Activated T-cell treated with anti-CD3 and anti-CD28 coated beads, Interleukin-2, amount 50 U/mL, for 4 hours (primary cell): ENCODE results near the gene ISG15. TPM values are rescaled to one million over a fixed set of nuclear protein-coding genes. Genes with fewer than 3 reads are reported as not detected.
"Not testable (repeated sequence)": the region's sequence is repeated elsewhere in the genome, so short reads cannot be mapped to it uniquely, and the experiment has no call there.

Experiments used
- ATAC-seq, 2 donors: fragments of 200-7000 bp; cut with Tn5 transposase; one replicate each; pipeline ENCODE4 v1.10.0; 2021
- DNase-seq: peaks from one replicate; pipeline ENCODE4 v3.0.0-alpha.2; 2020
- H3K27me3 Mint-ChIP-seq: one replicate; pipeline ENCODE4 v1.8.0; 2021; ENCODE audit warnings: low read depth, mixed read lengths
- H3K36me3 Mint-ChIP-seq: one replicate; pipeline ENCODE4 v1.8.0; 2022; ENCODE audit warnings: mixed read lengths; ENCODE audit not compliant: insufficient read depth
- H3K4me1 Mint-ChIP-seq: one replicate; pipeline ENCODE4 v1.8.0; 2021; ENCODE audit warnings: low read depth, mixed read lengths
- H3K4me3 Mint-ChIP-seq: one replicate; pipeline ENCODE4 v1.8.0; 2021; ENCODE audit warnings: mild to moderate bottlenecking, moderate library complexity, mixed read lengths
- H3K9me3 Mint-ChIP-seq: one replicate; pipeline ENCODE4 v1.8.0; 2021; ENCODE audit warnings: mixed read lengths
- total RNA-seq, 3 donors: library from RNA; stranded (reverse); gene quantifications; one replicate each; pipeline ENCODE4 v1.2.1, GENCODE V29; 2021

Gene ISG15
- total RNA-seq, 3 donors from 2014 or later = 22.3 to 23.7 (median 22.9) TPM

DNA sequence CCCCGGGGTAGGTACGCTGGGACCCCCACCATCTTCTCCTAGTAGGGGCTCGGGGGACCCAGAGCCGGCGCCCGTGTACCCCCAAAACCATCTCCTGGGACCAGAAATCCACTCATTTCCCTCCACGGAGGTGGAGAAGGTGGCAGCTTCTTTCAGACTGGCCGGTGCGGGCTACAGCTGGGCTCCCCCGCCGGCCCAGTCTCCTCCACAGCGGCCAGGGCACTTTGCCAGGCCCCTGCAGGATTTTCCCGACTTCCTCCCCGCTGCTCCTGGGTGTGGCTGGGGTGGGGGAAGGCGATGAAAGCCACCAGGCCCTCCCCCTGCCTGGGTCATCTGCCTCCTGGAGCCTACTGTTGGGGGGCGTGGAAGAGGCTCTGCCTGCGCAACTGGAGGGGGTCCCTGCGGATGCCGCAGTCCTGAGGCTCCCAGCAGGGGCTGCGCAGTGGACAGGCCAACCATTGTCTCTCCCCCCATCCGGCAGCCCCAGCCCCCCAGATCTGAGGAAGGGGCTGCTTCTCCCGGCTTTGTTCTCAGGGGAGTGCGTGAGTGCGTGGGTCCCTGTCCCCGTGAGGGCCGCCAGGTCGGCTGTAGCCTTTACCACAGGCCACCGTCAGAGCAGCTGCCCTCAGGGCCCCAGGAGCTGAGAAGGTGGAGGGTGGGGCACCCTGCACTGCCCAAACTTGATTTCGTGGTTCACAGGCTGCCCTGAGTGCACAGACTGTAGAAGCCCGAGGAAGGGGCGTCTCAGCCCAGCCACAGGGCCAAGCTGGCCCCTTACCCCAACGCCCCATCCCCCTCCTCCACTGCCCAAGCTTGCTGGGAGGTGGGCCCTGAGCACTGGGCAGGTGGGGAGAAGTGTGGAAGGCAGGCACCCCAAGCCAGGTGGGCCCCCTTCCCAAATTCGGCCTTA is 8.0 kb downstream of the ISG15 start:
- Mint-ChIP-seq H3K27me3 (no peaks in the 10 kb centered on the region), H3K4me1 (peaks cover 10% of the 10 kb centered on the region), H3K36me3 (peaks cover 2% of the 10 kb centered on the region), H3K9me3 (no peaks in the 10 kb centered on the region), H3K4me3 (peak overlapping the region; percentile 42)
- DNase-seq = no peak
- ATAC-seq = no peak

DNA sequence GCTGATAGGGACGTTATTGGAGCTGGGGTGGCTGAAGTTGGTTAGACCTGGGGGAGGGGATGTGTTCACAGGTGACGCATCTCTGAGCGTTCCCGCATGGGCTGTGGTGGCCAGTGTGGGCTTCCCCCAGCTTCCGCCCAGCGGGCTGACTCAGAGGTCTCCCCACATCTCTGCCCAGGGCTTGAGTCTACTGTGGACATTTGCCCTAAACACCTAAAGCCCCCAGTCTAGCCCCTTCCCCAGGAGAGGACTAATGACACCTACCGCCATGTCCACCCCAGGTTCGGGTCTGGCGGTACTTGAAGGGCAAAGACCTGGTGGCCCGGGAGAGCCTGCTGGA is 8.6 kb downstream of the ISG15 start:
- H3K36me3 Mint-ChIP-seq = peaks cover 2% of the 10 kb centered on the region
- ATAC-seq (no peak), DNase-seq (no peak)
- H3K9me3 Mint-ChIP-seq = no peaks in the 10 kb centered on the region
- H3K4me1 Mint-ChIP-seq = peaks cover 10% of the 10 kb centered on the region
- H3K27me3 Mint-ChIP-seq = no peaks in the 10 kb centered on the region
- no peak overlapping the region for H3K4me3 Mint-ChIP-seq

DNA sequence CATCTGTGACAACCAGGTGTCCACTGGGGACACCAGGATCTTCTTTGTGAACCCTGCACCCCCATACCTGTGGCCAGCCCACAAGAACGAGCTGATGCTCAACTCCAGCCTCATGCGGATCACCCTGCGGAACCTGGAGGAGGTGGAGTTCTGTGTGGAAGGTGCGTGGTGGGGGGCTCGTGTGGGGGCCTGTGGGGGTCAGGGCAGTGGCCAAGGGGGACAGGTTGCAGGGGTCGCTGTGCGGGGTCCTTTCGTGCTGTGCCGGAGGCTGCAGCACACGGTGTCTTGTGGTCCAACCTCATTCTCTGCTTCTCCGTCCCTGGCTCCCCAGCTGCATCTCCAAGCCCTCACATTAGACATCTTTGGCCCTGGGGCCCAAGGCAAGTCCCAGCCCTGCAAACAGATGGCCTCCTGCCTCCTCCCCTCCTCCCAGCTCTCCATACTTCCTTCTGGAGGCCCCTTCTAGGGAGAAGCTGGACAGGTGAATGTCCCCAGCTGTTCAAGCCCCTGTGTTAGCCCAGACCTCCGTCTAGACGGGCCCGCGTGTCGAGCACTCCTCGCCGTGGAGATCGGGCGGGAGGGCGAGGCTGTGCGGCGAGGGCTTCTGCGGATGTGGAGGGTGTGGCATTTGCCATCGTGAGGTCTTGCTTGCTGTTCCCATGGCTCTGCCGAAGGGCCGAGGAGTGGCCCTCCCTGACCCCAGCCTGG is 9.2 kb downstream of the ISG15 start:
- no peaks in the 10 kb centered on the region for H3K36me3 Mint-ChIP-seq
- no peak for ATAC-seq
- H3K9me3 Mint-ChIP-seq = no peaks in the 10 kb centered on the region
- H3K4me1 Mint-ChIP-seq = peaks cover 5% of the 10 kb centered on the region
- H3K4me3 Mint-ChIP-seq = no peak overlapping the region
- DNase-seq = no peak
- peaks cover 2% of the 10 kb centered on the region for H3K27me3 Mint-ChIP-seq

DNA sequence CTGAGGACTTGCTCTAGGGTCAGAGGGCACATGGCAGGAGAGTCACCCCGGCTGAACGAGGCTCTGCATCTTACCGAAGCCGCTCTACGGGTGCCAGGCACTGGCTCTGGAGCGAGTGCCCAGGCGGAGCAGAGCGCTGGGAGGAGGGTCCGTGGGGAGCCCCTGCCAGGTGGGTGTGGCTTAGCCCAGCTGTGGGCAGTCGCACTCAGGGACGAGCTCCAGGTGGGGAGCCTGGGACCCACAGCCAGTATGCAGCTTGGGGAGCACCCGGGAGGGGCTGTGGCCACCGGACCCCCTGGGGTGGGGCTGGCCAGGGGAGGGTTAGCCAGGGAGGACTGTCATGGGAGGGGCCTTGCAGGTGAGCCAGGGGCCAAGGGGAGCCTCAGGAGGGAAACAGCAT is 10.4 kb downstream of the ISG15 start:
- H3K36me3 Mint-ChIP-seq = no peaks in the 10 kb centered on the region
- no peak overlapping the region for H3K4me3 Mint-ChIP-seq
- peaks cover 5% of the 10 kb centered on the region for H3K4me1 Mint-ChIP-seq
- DNase-seq = no peak
- H3K27me3 Mint-ChIP-seq = peaks cover 2% of the 10 kb centered on the region
- ATAC-seq = no peak
- no peaks in the 10 kb centered on the region for H3K9me3 Mint-ChIP-seq

DNA sequence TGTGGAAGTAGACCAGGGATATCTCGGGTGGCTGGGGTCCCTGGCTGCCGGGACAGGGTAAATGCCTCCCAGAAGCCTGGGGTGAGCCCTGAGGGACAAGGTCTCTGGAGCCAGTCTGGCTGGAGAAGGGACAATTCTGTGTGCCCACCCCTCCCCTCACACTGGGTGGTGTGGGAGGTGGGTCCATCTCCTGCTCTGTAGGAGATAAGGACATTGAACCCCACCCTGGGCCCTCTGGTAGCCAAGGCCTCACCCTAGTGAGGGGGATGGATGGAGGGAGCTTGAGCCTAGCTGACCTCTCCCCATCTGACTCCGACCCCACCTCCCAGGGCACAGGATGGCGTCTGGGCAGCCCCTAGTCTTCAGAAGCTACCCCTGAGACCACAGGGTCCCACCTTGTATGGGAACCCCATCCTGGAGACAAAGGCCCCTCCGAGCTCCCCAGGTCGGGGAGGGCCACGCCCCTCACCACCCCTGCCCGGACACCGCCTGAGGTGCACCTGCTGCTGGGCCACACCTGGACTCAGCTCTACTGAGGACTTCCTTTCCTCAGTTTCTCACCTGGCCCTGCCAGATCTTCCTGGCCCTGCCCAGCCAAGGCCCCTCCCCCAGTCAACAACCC is 11.0 kb downstream of the ISG15 start:
- no peaks in the 10 kb centered on the region for H3K9me3 Mint-ChIP-seq
- H3K4me3 Mint-ChIP-seq = no peak overlapping the region
- ATAC-seq = no peak
- DNase-seq = no peak
- peaks cover 2% of the 10 kb centered on the region for H3K27me3 Mint-ChIP-seq
- H3K4me1 Mint-ChIP-seq = peaks cover 1% of the 10 kb centered on the region
- H3K36me3 Mint-ChIP-seq = no peaks in the 10 kb centered on the region

DNA sequence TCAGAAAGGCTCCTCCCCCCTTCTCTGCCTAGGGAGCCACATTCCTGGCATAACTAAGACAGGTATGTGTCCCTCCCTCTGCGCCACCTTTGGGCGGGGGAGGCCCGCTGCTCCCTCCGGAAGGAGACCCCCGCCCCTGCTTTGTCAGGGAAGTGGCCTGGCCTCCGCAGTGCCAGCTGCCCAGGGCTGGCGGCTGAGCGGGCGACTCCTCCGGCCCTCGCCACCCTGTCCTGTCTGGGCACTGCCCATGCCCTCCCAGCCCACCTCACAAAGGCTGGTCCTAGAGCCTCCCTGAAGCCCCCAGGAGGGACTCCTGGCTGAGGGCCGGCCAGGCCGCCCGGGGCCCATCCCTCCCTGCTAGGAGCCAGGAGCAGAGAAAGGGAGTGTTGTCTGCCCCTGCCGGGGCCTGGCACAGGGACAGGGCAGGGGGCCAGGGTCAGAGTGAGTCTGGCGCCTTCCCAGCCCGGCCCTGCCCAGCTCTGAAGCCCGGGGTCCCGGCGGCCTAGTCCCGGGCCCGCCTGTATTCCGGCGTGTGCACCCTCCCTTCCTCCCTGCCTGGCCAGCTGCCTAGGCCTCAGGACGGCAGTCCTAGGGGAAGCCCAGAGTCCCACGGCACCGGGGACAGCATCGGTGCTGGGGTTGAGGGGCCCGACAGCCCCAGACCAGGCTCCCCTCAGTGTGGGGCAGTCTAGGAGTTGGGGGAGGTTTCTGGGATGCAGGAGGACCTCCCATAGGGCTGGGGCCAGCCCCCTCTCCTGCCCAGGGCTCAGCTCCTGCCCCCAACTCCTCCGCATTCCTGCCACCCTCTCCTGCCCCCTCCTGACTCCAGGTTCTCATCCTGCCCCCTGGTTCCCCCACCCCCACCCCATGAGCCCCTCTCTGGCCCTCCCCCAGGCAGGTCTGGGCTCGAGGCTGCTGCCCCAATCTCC is 11.7 kb downstream of the ISG15 start:
- H3K9me3 Mint-ChIP-seq = no peaks in the 10 kb centered on the region
- peaks cover 2% of the 10 kb centered on the region for H3K27me3 Mint-ChIP-seq
- peaks cover 1% of the 10 kb centered on the region for H3K4me1 Mint-ChIP-seq

DNA sequence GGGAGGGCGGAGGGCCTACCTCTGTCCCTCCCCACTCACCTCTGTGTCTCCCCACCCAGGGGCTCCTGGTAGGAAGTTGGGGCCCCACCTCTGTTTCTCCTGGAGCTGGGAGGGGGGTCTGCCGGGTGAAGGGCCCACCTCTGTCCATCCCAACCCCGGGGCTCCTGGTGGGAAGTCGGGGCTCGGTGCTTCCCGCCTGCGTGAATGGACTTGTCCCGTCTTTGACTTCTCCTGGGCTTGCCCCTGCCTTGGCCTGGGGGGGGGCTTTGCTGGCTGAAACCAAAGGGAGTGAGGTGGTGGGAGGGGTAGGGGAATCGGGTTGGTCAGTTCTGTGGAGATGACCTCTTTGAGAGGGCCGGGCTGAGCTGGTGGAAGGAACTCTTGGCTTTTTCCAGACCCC is 12.4 kb downstream of the ISG15 start:
- Mint-ChIP-seq H3K36me3 (no peaks in the 10 kb centered on the region), H3K27me3 (peaks cover 2% of the 10 kb centered on the region), H3K4me3 (no peak overlapping the region), H3K4me1 (peaks cover 1% of the 10 kb centered on the region), H3K9me3 (no peaks in the 10 kb centered on the region)
- ATAC-seq (no peak), DNase-seq (no peak)

More for the DNA sequence above, 11.7 kb downstream of the ISG15 start:
- DNase-seq = no peak
- Mint-ChIP-seq H3K36me3 (no peaks in the 10 kb centered on the region), H3K4me3 (no peak overlapping the region)
- ATAC-seq = no peak

DNA sequence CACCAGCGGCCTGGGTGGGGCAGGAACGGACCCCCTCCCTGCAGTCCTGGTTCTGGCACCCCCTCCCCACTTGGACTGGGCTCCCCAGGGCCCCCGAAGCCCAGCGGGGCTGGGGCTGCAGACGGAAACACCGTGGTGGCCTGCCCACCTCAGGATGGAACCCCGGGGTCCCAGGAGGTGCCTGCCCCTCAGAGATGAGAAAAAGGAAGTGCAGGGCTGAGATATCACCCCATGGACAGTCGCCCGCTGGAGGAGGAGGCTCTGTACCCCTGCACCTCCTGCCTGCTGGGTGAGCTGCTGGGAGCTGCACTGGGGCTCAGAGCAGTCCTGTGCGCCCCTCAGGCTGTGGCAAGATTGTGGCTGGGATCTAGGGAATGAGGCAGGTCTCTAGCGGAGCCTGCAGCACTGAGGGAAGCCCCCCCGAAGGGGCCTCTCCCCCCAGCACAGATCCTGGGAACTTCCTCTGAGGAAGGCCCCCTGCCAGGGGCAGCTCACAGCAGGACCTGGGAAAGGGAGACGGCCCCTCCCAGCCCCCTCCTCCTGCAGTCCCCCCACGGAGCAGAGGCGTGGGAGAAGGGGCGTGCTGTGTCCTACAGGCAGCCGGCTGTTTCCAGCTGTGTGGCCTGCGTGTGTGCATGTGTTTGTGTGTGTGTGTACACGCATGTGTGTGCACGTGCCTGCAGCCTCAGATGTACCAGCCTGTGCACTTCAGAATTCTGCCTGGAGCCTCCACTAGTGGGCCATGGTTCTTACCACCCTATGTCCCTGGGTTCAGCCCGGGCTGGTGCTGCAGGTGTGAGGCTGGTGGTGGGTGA is 13.5 kb downstream of the ISG15 start:
- no peak for DNase-seq
- Mint-ChIP-seq H3K4me3 (no peak overlapping the region), H3K36me3 (no peaks in the 10 kb centered on the region), H3K4me1 (no peaks in the 10 kb centered on the region), H3K27me3 (peaks cover 4% of the 10 kb centered on the region), H3K9me3 (no peaks in the 10 kb centered on the region)
- no peak for ATAC-seq

DNA sequence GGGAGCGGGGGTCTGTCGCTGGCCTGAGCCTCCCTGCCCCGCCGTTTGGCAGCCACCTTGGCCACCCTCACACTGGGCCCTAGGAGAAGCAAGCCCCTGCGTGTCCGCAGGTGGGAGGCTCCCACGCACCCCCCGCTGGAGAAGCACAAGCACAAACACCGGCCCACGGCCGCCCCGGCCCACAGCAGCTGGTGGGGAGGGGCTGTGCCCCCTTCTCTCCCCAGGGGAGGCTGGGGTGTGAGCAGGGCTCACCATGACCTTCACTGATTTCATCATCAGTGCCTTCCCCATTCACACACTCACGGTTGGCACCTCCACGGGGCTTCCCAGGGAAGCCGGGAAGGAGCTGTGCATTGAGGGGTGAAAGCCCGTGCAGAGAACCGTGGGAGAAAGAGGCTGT is 14.5 kb downstream of the ISG15 start:
- no peaks in the 10 kb centered on the region for H3K36me3 Mint-ChIP-seq
- no peaks in the 10 kb centered on the region for H3K9me3 Mint-ChIP-seq
- H3K4me1 Mint-ChIP-seq = peaks cover 7% of the 10 kb centered on the region
- ATAC-seq (no peak), DNase-seq (no peak)
- no peak overlapping the region for H3K4me3 Mint-ChIP-seq
- peaks cover 13% of the 10 kb centered on the region for H3K27me3 Mint-ChIP-seq

DNA sequence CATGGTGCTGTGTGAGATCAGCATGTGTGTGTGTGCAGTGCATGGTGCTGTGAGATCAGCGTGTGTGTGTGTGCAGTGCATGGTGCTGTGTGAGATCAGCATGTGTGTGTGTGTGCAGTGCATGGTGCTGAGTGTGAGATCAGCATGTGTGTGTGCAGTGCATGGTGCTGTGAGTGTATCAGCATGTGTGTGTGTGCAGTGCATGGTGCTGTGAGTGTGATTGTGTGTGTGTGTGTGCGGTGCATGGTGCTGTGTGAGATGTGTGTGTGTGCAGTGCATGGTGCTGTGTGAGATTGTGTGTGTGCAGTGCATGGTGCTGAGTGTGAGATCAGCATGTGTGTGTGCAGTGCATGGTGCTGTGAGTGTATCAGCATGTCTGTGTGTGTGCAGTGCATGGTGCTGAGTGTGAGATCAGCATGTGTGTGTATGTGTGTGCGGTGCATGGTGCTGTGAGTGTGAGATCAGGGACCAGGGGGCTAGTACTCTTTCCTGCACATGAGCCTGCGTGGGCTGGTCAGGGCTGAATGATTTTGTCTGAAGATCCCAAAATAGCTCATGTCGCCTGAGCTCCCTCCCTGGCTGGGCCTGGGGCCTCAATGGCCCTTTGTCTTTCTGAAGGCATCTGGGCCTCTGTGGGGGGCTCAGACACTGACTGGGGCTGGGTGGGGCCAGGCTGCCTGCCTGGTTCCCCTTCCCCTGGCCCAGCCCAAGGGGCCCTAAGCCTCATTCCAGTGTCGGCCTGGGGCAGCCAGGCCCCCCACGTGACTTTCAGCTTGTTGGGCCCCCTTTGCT is 17.8 kb downstream of the ISG15 start:
- not testable (repeated sequence) for H3K36me3 Mint-ChIP-seq, DNase-seq, H3K4me3 Mint-ChIP-seq, ATAC-seq, H3K4me1 Mint-ChIP-seq, H3K9me3 Mint-ChIP-seq
- peaks cover 20% of the 10 kb centered on the region for H3K27me3 Mint-ChIP-seq

DNA sequence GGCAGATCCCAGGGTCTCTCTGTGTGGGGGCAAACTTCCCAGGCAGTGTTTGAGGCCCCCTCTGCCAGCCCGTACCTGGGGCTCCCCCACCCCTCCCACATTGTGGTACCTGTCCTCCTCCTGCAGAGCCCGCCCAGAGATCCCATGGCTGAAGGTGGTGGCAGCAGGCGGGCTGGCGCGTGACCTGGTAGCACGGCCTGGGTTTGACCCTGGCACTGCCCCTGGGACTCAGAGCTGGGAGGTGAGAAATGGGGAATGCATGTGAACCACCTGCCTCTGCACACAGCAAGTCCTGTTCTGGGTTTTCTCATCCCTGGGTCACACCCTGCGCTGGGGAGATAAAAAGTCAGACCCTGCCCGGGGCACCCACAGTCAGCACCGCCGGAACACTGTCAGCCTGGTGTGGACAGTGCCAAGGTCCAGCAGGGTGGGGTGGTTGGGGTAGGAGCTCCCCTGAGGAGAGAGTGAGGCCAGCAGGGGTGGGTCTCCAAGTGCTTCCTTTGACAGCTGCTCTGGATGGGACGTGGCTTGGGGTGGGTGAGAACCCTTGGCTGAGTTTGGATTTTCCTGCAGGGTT is 18.4 kb downstream of the ISG15 start:
- no peaks in the 10 kb centered on the region for H3K36me3 Mint-ChIP-seq
- ATAC-seq = no peak
- H3K4me1 Mint-ChIP-seq = peaks cover 7% of the 10 kb centered on the region
- no peak for DNase-seq
- peak overlapping the region; percentile 64 for H3K4me3 Mint-ChIP-seq
- peaks cover 26% of the 10 kb centered on the region for H3K27me3 Mint-ChIP-seq
- H3K9me3 Mint-ChIP-seq = no peaks in the 10 kb centered on the region

DNA sequence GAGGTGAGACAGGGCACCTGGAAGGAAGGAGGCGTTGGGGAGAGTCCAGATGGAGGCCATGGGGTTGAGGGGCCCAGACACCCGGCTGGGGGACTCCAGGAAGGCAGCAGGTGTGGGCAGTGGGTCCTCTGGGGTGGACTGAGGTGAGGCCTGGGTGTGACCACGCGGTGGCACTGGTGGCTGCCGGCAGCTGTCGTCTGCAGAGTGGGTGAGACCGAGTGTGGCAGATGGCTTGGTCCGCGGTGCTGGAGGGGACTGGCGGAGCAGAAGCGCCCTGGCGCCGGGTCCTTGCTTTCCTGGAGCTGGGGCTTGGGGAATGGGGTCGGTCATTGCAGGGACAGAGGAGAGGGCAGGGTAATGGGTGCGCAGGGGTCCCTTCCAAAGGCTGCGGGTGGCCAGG is 19.1 kb downstream of the ISG15 start:
- Mint-ChIP-seq H3K9me3 (no peaks in the 10 kb centered on the region), H3K36me3 (no peaks in the 10 kb centered on the region), H3K4me3 (peak overlapping the region; percentile 64), H3K4me1 (peaks cover 7% of the 10 kb centered on the region), H3K27me3 (peaks cover 25% of the 10 kb centered on the region)
- peak in 1 of 2 donors; percentile 1 for ATAC-seq
- DNase-seq = no peak
